ENCODE results near the gene SART1. TPM values are rescaled to one million over a fixed set of nuclear protein-coding genes. Genes with fewer than 3 reads are reported as not detected.
"Not testable (repeated sequence)": the region's sequence is repeated elsewhere in the genome, so short reads cannot be mapped to it uniquely, and the experiment has no call there.

SART1 gene
- total RNA-seq, 4 donors from 2014 or later, result 14.4 to 61.9 (median 26.4) TPM

GRCh38 chr11:66016793-66017177 is 55.3 kb downstream of the SART1 start:
- H3K4me3 ChIP-seq, result no peak overlapping the region
- no peak overlapping the region for H3K27ac ChIP-seq
- TF ChIP-seq POLR2A (IDR thresholded peaks at IDR 0.05), result no peak
- H3K4me1 ChIP-seq, result peaks cover 0 to 4% (median under 1%) of the 10 kb centered on the region in 4 donors
- DNase-seq, result no peak
- no peaks in the 10 kb centered on the region for H3K9me3 ChIP-seq
- peaks cover 0 to 13% of the 10 kb centered on the region in 2 donors for H3K27me3 ChIP-seq
- no peaks in the 10 kb centered on the region for H3K36me3 ChIP-seq

GRCh38 chr11:66017321-66017720 is 55.8 kb downstream of the SART1 start:
- H3K27ac ChIP-seq, result no peak overlapping the region
- H3K4me3 ChIP-seq, result no peak overlapping the region
- no peak for TF ChIP-seq POLR2A (IDR thresholded peaks at IDR 0.05)
- TF ChIP-seq, protein P1, sequence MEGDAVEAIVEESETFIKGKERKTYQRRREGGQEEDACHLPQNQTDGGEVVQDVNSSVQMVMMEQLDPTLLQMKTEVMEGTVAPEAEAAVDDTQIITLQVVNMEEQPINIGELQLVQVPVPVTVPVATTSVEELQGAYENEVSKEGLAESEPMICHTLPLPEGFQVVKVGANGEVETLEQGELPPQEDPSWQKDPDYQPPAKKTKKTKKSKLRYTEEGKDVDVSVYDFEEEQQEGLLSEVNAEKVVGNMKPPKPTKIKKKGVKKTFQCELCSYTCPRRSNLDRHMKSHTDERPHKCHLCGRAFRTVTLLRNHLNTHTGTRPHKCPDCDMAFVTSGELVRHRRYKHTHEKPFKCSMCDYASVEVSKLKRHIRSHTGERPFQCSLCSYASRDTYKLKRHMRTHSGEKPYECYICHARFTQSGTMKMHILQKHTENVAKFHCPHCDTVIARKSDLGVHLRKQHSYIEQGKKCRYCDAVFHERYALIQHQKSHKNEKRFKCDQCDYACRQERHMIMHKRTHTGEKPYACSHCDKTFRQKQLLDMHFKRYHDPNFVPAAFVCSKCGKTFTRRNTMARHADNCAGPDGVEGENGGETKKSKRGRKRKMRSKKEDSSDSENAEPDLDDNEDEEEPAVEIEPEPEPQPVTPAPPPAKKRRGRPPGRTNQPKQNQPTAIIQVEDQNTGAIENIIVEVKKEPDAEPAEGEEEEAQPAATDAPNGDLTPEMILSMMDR (IDR thresholded peaks at IDR 0.05), result no peak
- H3K27me3 ChIP-seq, result peaks cover 0 to 8% of the 10 kb centered on the region in 2 donors
- H3K9me3 ChIP-seq, result no peaks in the 10 kb centered on the region
- H3K4me1 ChIP-seq, result peaks cover 0 to 3% (median 1%) of the 10 kb centered on the region in 4 donors
- no peaks in the 10 kb centered on the region for H3K36me3 ChIP-seq
- no peak for DNase-seq

GRCh38 chr11:66020212-66020611 is 58.7 kb downstream of the SART1 start:
- no peak for DNase-seq
- H3K27me3 ChIP-seq, result no peaks in the 10 kb centered on the region
- TF ChIP-seq, protein P1 (IDR thresholded peaks at IDR 0.05), result no peak
- TF ChIP-seq POLR2A (IDR thresholded peaks at IDR 0.05), result no peak
- no peaks in the 10 kb centered on the region for H3K36me3 ChIP-seq
- no peak overlapping the region for H3K4me3 ChIP-seq
- H3K9me3 ChIP-seq, result no peaks in the 10 kb centered on the region
- H3K27ac ChIP-seq, result no peak overlapping the region
- H3K4me1 ChIP-seq, result peaks cover 0 to 7% (median 3%) of the 10 kb centered on the region in 4 donors

GRCh38 chr11:66020618-66021357 is 59.3 kb downstream of the SART1 start:
- Histone ChIP-seq H3K27me3 (no peaks in the 10 kb centered on the region), H3K9me3 (no peaks in the 10 kb centered on the region), H3K36me3 (no peaks in the 10 kb centered on the region), H3K27ac (no peak overlapping the region), H3K4me1 (peaks cover 0 to 7% (median 3%) of the 10 kb centered on the region in 4 donors), H3K4me3 (no peak overlapping the region)
- no peak for DNase-seq
- TF ChIP-seq, protein P1 (IDR thresholded peaks at IDR 0.05), result no peak

DNA sequence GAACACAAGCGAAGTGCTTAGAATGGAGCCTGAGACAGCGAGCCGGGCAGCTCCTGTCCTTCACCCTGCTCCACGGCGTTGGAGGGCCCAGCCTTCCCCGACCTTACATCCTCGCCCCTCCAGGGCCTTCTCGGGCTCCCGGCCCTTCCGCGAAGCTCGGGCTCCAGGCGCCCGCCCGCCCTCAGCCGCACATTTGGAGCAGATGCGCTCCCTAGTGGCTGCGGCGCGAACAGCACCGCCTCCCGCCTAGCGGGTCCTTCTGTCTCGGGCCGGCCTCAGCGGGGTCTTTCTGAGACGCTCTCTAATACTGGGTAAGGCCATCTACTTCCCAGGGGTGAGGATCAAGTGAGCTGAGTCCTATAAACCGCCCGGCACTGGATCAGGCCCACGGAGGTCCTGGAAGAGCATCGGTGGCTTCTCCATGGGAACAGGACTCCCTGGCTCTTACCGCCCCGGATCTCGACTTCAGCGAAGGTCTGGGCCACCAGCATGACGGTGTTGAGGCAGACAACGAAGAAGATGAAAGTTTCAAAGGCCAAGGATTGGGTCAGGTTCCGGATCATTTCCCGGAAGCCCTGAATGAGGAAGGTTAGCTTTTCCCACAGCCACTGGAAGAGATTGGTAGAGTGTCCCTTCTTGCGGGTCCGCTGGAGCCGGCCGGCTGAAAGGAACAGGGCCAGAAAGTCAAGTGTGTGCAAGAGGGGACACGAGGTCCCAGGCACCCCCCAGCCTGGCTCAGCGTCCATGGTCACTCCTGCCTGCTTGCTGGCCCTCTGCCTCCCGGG is 61.1 kb downstream of the SART1 start:
- no peaks in the 10 kb centered on the region for H3K27me3 ChIP-seq
- peak overlapping the region in 2 of 4 donors; percentile 10 to 23 for H3K4me3 ChIP-seq
- TF ChIP-seq, protein P1 (IDR thresholded peaks at IDR 0.05), result peak; percentile 86 to 93 (median 90)
- TF ChIP-seq POLR2A (IDR thresholded peaks at IDR 0.05), result peak in 1 of 2 donors; percentile 15
- H3K27ac ChIP-seq, result no peak overlapping the region
- H3K9me3 ChIP-seq, result no peaks in the 10 kb centered on the region
- DNase-seq, result peak; percentile 67 to 86 (median 84)
- peaks cover 0 to 7% (median 3%) of the 10 kb centered on the region in 4 donors for H3K4me1 ChIP-seq
- no peaks in the 10 kb centered on the region for H3K36me3 ChIP-seq

DNA sequence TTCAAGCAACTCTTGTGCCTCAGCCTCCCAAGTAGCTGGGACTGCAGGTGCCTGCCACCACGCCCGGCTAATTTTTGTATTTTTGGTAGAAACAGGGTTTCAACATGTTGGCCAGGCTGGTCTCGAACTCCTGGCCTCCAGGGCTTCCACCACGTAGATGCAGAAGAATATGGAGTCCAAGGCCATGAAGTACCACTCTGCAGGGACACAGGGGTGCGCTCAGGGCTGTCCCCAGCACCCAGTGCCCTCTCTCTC is 61.6 kb downstream of the SART1 start:
- H3K4me3 ChIP-seq, H3K27me3 ChIP-seq, DNase-seq, H3K27ac ChIP-seq, H3K4me1 ChIP-seq, H3K36me3 ChIP-seq, H3K9me3 ChIP-seq: not testable (repeated sequence)

All from Peyer's patch (tissue), 4 donors.